Raji (cell line): ENCODE results near the gene REL.

ENCODE experiments used
- POLR2A ChIP-seq: IDR thresholded peaks from 2 replicates; pipeline ENCODE4 v1.6.1; 2011; ENCODE audit warnings: low read depth, low read length, control low read depth; ENCODE audit not compliant: insufficient read depth

REL gene

GRCh38 chr2:60855989-60856669 is 25.2 kb upstream of the REL start:
- no peak for TF ChIP-seq POLR2A

DNA sequence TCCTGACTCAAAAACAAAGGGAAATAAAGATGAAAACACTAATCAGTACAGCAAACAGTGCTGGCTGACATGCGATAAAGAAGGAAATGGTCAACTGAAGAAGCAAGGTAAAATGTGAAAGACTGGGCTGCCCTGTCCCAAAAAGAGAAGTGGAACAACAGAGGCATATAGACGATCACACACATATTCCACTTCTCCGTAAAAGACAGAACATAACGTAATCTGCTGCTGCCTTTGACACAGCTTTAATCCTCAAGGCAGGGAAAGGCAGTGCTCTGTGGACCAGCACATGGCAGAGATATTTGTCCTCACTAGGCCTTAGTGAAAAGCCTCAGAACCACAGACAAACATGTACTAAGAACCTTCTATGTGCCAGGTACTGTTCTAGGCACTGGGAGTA is 24.3 kb upstream of the REL start:
- no peak for TF ChIP-seq POLR2A

- no peak for TF ChIP-seq POLR2A
Measured at GRCh38 chr2:60858897-60859311, 22.5 kb upstream of the REL start.

GRCh38 chr2:60861736-60862135 is 19.6 kb upstream of the REL start:
- no peak for TF ChIP-seq POLR2A

DNA sequence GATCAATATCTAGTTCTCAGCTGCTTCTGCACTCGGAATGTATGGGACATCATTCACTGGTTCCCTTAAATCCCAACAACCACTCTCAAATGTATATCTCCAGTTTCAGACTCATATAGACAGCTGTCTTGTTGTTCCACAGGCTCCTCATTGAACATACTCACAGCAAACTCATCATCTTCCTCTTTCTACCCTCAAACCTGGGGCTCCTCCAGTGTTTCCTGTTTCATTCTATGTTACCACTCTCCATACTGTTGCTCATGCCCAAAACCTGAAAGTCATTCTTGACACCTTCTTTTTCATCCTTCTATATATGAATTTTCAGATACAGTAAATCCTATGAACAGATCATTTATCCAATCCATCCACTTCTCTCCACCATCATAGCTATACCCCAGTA is 18.7 kb upstream of the REL start:
- no peak for TF ChIP-seq POLR2A

DNA sequence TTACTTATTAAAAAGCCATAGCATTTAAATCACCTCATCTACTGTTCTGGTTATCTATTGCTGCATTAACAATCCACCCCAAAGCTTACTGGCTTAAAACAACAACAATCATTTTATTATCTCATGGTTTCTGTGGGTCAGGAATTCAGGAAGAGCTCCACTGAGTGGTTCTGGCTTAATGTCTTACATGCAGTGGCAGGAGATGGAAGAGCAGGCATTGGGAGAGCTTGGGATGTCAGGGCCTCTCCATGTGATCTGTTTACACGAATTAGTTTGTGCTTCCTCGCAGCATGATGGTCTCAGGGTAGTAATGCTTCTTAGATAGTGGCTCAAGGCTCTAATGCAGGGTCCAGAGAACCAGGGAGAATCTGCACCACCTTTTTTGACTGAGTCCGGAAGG is 14.4 kb upstream of the REL start:
- TF ChIP-seq POLR2A, result no peak

DNA sequence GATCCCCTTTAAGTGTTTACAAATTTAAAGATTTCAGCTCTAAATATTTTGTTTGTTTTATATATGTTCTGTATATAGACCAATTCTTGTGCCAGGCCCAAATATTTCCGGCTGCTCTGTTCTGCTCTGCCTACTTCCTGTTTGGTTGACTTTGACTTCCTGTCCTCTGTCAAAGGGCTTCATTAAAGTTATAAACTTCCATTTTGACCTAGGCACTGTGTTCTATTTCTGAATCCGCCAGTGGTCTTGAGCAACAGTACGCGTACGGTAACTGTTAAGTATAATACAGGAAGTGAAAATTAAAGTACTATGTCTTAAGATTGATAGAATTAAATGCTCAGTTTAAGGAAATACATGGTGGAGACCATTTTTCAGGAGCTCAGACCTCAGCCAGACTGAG is 13.5 kb upstream of the REL start:
- TF ChIP-seq POLR2A, result 0 out of 2 replicates have a peak, but pooled peaks have one; percentile 5

- peak; percentile 74 for TF ChIP-seq POLR2A
Measured at GRCh38 chr2:60868589-60869273, 12.6 kb upstream of the REL start.

DNA sequence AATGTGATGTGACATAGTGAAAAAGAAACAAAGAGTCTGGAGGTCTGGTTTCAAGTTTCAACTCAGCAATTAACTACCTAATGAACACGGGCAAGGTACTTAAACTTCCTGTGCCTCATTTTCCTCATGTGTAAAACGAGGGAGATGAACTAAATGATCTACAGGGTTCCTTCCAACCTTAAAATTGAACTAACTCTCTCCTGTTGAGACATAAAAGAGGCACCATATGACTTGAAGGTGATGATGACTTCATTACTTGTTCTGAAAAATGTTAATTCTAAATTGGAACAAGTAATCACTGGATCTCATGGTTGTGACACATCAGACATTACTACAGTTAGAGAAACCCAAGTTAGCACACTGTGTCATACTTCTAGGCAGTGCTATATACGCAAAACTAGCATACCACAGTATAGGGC is 8.9 kb upstream of the REL start:
- no peak for TF ChIP-seq POLR2A

DNA sequence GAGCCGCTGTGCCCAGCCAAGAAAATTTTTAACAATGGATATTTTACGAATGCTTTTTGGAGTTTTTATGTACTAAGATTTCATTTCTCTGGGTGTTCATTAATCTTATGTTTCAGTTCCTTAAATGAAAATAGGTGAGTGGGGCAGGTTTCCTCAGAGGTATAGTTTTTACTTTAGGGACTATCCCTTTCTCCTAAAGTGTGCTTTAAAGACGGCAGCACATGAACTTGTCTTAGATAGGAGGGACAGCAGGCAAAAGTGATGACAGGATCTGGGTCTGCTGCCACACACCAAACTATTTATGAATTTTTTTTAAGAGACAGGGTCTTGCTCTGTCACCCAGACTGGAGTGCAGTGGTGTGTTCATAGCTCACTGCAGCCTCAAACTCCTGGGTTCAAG is 8.0 kb upstream of the REL start:
- TF ChIP-seq POLR2A, result no peak

DNA sequence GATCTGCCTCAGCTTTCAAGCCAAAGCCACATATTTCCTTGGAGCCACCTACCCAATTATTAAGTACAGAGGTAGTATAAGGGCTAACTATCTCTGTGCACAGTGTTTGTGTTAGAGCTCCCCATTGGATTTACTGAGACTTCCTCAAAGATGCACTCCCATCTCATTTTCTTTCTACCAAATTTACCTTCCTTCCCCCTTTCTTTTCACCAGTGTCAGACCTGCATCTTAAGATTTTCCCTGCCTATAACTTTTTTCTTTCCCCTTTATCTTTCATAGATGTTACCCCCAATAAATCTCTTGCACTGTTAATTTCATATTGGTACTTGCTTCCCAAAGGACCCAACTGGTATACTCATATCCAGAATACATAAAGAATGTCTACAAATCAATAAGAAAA is 5.9 kb upstream of the REL start:
- TF ChIP-seq POLR2A, result no peak

DNA sequence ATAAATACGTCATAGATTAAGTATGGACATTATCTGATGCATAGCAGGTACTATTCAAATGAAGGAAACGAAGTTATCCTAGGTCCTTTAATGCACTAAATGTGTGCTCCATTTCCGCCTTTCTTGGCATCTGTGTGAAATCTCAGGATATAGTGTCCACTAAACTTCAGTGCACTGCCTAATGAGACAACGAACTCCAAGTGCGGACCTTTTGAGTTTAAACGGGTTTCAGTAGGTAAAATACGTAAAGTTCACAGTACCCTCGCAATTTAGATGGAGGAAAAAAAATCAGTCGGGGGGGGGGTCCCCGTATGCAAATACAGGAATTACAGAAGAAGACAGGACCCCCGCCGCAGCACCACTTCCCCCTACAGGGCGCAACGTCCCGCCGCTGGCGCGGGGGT is 729 bp upstream of the REL start:
- no peak for TF ChIP-seq POLR2A

GRCh38 chr2:60882971-60883753 is 1.8 kb downstream of the REL start:
- TF ChIP-seq POLR2A, result peak; percentile 51

DNA sequence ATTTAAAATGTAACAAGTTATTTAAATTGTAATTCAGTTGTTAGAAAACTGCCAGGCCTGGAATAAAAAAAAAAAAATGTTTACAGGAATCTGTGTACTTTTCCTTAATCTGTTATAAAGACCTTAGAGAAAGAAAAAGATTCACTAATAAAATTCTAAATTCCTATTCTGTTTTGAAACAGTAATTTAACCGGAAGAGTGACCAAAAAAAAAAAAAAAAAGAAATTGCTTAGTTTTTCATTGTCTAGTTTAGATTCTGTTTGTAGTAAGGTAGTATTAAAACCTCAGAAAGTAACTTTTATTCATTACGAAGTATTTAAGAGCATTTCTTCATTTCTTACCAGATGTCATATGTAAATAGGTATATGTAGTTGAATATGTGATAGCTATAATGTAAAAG is 2.5 kb downstream of the REL start:
- no peak for TF ChIP-seq POLR2A

DNA sequence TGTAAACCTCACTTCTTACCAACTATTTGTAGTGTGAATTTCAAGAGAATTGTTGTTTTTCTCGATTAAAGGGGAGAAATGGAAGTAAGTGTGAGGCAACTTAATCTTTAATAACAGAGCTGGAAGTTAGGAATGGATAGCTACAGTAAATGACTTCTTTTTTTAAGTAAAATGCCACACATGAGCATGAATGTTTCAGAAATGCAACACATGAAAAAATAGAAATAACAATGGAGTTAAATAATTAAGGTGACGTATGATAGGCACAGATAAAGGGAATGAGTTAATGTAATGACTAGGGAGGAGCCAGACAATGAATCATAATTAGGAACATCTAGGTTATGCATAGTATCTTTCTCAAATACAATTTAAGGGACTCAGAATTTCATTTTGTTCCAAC is 3.4 kb downstream of the REL start:
- TF ChIP-seq POLR2A, result no peak

DNA sequence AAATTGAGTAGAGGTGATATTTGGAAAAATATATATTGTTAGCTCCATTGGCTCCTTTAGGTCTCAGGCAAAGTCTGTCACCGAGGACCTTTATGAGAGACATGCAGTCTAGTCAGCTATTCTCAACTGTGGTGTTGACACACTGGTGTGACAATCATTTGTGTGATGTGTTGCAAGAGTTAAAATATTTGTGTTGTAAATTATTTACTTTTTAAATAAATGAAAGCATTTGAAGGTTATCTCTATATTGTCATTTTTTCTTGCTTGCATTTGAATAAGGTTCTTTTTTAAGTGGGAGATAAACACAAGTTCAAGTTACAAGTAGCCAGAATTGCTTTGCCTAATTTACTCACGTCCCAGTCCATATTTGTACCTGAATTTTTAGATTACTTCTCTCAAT is 4.3 kb downstream of the REL start:
- TF ChIP-seq POLR2A, result no peak
